Keratinocyte (primary cell): ENCODE measurements around the gene RESP18. TPM values are rescaled to one million over a fixed set of nuclear protein-coding genes. Genes with fewer than 3 reads are reported as not detected.

ENCODE experiments used
- DNase-seq: peaks from one replicate; pipeline ENCODE4 v3.0.0-alpha.2; 2011; ENCODE audit warnings: low read depth, missing footprints, low spot score
- FAIRE-seq: peaks from 2 replicates; lab custom pipeline; 2011; peaks lifted over from hg19 to GRCh38; lab: Jason Lieb, UNC
- H2AFZ ChIP-seq: 2 replicates; pipeline ENCODE4 v1.6.0; 2012; ENCODE audit warnings: low read length, control low read depth, inconsistent platforms; ENCODE audit not compliant: control insufficient read depth
- H3K27ac ChIP-seq: 2 replicates; pipeline ENCODE4 v1.5.1; 2011; ENCODE audit warnings: low read length; ENCODE audit not compliant: control insufficient read depth, insufficient read depth
- H3K27me3 ChIP-seq: 3 replicates; pipeline ENCODE4 v1.6.0; 2011; ENCODE audit warnings: low read length; ENCODE audit not compliant: control insufficient read depth, insufficient read depth; ENCODE audit errors: extremely low read depth
- H3K36me3 ChIP-seq, 2 experiments: 2 replicates in 1 of 2; 3 replicates in 1 of 2; pipeline ENCODE4 v1.5.1; 2011; ENCODE audit warnings: low read length in 2 of 2, mild to moderate bottlenecking in 1 of 2; ENCODE audit not compliant: control insufficient read depth in 2 of 2, insufficient read depth in 2 of 2; ENCODE audit errors: extremely low read depth in 1 of 2
- H3K4me1 ChIP-seq: 3 replicates; pipeline ENCODE4 v1.5.1; 2011; ENCODE audit warnings: low read length; ENCODE audit not compliant: control insufficient read depth, insufficient read depth; ENCODE audit errors: extremely low read depth
- H3K4me2 ChIP-seq: 3 replicates; pipeline ENCODE4 v1.6.0; 2011; ENCODE audit warnings: low read depth, low read length; ENCODE audit not compliant: control insufficient read depth, insufficient read depth; ENCODE audit errors: extremely low read depth
- H3K4me3 ChIP-seq, 3 experiments: fragments of 200-600 bp in 1 of 3; sonication (generic) in 1 of 3; 2 replicates in 2 of 3; 3 replicates in 1 of 3; pipeline ENCODE4 v1.5.1; 2011 to 2016; ENCODE audit warnings: low read length in 3 of 3, mild to moderate bottlenecking in 3 of 3, control low read depth in 2 of 3, inconsistent platforms in 1 of 3, low read depth in 1 of 3, mixed read lengths in 1 of 3, mixed run types in 1 of 3, moderate library complexity in 1 of 3; ENCODE audit not compliant: control insufficient read depth in 2 of 3, insufficient read depth in 2 of 3; ENCODE audit errors: extremely low read depth in 1 of 3
- H3K79me2 ChIP-seq: 2 replicates; pipeline ENCODE4 v1.6.0; 2012; ENCODE audit warnings: low read length; ENCODE audit not compliant: control insufficient read depth, insufficient read depth
- H3K9ac ChIP-seq: 3 replicates; pipeline ENCODE4 v1.6.0; 2011; ENCODE audit warnings: low read length; ENCODE audit not compliant: control insufficient read depth, insufficient read depth; ENCODE audit errors: extremely low read depth
- H3K9me1 ChIP-seq: 3 replicates; pipeline ENCODE4 v1.6.0; 2011; ENCODE audit warnings: low read length; ENCODE audit not compliant: control insufficient read depth, insufficient read depth; ENCODE audit errors: extremely low read depth
- H3K9me3 ChIP-seq: 2 replicates; pipeline ENCODE4 v1.5.1; 2012; ENCODE audit warnings: low read depth, low read length; ENCODE audit not compliant: control insufficient read depth
- H4K20me1 ChIP-seq: 3 replicates; pipeline ENCODE4 v1.6.0; 2011; ENCODE audit warnings: low read length; ENCODE audit not compliant: control insufficient read depth, insufficient read depth; ENCODE audit errors: extremely low read depth
- CTCF ChIP-seq, 3 experiments: IDR thresholded peaks in 1 of 3; conservative IDR thresholded peaks in 1 of 3; optimal IDR thresholded peaks in 1 of 3; 2 replicates in 2 of 3; 3 replicates in 1 of 3; pipeline versions ENCODE3 to v1.5.1; 2011; ENCODE audit warnings: low read length in 3 of 3, mild to moderate bottlenecking in 3 of 3, moderate library complexity in 2 of 3, control low read depth in 1 of 3, inconsistent platforms in 1 of 3; ENCODE audit not compliant: insufficient read depth in 2 of 3; ENCODE audit errors: extremely low read depth in 1 of 3
- EZH2 ChIP-seq: IDR thresholded peaks from one replicate; pipeline ENCODE4 v1.6.1; 2012; ENCODE audit warnings: inconsistent platforms, mild to moderate bottlenecking, low read length, moderate library complexity
- dilution Hi-C: fragments of 300-500 bp; cut with MboI; formaldehyde crosslinking; loops from one replicate; pipeline ENCODE4 v1.7.0; 2020; ENCODE audit warnings: low sequenced_read_pairs; ENCODE audit not compliant: extremely low pct_ligation_motif_present
- polyA plus RNA-seq, 5 experiments: library from polyadenylated mRNA; depleted of rRNA in 3 of 5; stranded (reverse) in 3 of 5; stranded (forward) in 1 of 5; unstranded in 1 of 5; fragments of >200 nt; gene quantifications; 1 replicate in 1 of 5; 2 replicates in 3 of 5; 3 replicates in 1 of 5; pipeline versions ENCODE4 v1.2.1 to v1.2.3, GENCODE V29; 2011 to 2012; ENCODE audit warnings: missing spikeins in 2 of 5, low read depth in 1 of 5, low replicate concordance in 1 of 5

The RESP18 gene
- polyA plus RNA-seq, 1 donor (not counting 4 experiments of a cell fraction or from before 2014, with no cell fraction given), result not detected

GRCh38 chr2:219285373-219285735 is 47.2 kb downstream of the RESP18 start:
- dilution Hi-C loops, result no loop called here
- DNase-seq (no peak), FAIRE-seq (no peak)
- Histone ChIP-seq H3K4me1 (peaks cover 39% of the 10 kb centered on the region), H3K79me2 (no peaks in the 10 kb centered on the region), H3K4me3 (peak overlapping the region in 2 of 3 experiments; percentile 30 to 52), H3K9me1 (no peaks in the 10 kb centered on the region), H3K36me3 (peaks cover 23 to 27% of the 10 kb centered on the region in 2 experiments), H3K9ac (peak overlapping the region; percentile 69), H3K4me2 (peak overlapping the region; percentile 76), H3K27me3 (no peaks in the 10 kb centered on the region), H3K9me3 (no peaks in the 10 kb centered on the region), H3K27ac (peak overlapping the region; percentile 65), H2AFZ (peak overlapping the region; percentile 64), H4K20me1 (no peaks in the 10 kb centered on the region)
- no peak for TF ChIP-seq EZH2

- DNase-seq, result no peak
- TF ChIP-seq CTCF (optimal IDR thresholded peaks at IDR 0.05 in 1 of 3, IDR thresholded peaks at IDR 0.05 in 1 of 3, conservative IDR thresholded peaks at IDR 0.05 in 1 of 3; ENCODE audit: extremely low read depth in 1 of 3, insufficient read depth in 2 of 3, low read length in 3 of 3) (no peak), EZH2 (no peak)
- H3K36me3 ChIP-seq, result peaks cover 23 to 27% of the 10 kb centered on the region in 2 experiments
- no peaks in the 10 kb centered on the region for H3K9me1 ChIP-seq
- no peaks in the 10 kb centered on the region for H4K20me1 ChIP-seq
- no peak overlapping the region for H3K9ac ChIP-seq
- no peaks in the 10 kb centered on the region for H3K27me3 ChIP-seq
- dilution Hi-C loops, result no loop called here
- H2AFZ ChIP-seq, result no peak overlapping the region
- peaks cover 40% of the 10 kb centered on the region for H3K4me1 ChIP-seq
- H3K9me3 ChIP-seq, result no peaks in the 10 kb centered on the region
- H3K27ac ChIP-seq, result peak overlapping the region; percentile 65
- peaks cover 6% of the 10 kb centered on the region for H3K79me2 ChIP-seq
- H3K4me2 ChIP-seq, result peak overlapping the region; percentile 76
- no peak for FAIRE-seq
- peak overlapping the region in 1 of 3 experiments; percentile 52 for H3K4me3 ChIP-seq
These were observed 47.8 kb downstream of the RESP18 start for GRCh38 chr2:219284501-219285372.
